Tibial nerve (tissue), 4 donors: Measurements from ENCODE around the gene UMPS.

Source experiments
- CTCF ChIP-seq, 5 experiments: fragments of 200-600 bp in 3 of 5; fragments of 450-650 bp in 2 of 5; sonication (generic) in 3 of 5; IDR thresholded peaks; one replicate each; pipeline ENCODE4 v1.5.1; 2016 to 2019; ENCODE audit warnings: antibody characterized with exemption in 5 of 5, mild to moderate bottlenecking in 3 of 5, moderate library complexity in 2 of 5
- EP300 ChIP-seq, 2 donors: sonication (generic); formaldehyde crosslinking; IDR thresholded peaks; one replicate each; pipeline ENCODE4 v1.6.1; 2017; ENCODE audit warnings: antibody characterized with exemption in 2 of 2, mild to moderate bottlenecking in 1 of 2
- POLR2A ChIP-seq, 2 donors: fragments of 450-650 bp; IDR thresholded peaks; one replicate each; pipeline ENCODE4 v1.6.1; 2017; ENCODE audit warnings: antibody characterized with exemption in 2 of 2, mild to moderate bottlenecking in 2 of 2, moderate library complexity in 2 of 2

DNA sequence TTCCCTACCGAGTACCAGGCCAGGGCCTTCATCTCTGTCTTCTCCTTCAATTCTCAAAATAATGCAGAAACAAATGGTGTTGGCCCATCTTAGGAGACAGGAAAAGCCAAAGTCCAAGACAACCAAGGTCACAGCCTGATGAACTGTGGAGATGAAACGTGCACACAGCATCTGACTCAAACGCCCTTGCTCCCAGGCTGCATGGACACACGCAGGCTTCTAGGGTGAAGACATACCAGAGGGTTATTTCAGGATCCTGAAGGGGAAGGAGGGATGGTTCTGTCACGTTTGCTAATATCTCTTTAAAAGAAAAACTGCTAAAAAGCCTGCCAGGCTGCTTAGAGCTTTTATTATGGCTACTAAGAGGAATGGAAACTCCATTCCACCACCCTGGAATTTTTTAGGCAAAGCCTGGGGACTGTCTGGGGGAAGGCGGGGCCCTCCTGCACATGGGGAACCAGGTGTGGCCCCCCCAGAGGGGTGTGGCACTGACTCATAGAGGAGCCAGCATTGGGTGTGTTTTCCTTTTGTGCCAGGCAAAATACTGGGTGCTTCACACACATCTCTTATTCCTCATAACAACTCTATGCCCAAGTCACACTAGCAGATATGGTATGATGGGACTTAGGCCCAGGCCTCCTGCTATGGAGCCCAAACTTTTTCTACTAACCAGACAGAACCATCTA is 62.9 kb downstream of the UMPS start:
- TF ChIP-seq CTCF (IDR thresholded peaks at IDR 0.05) (no peak), POLR2A (IDR thresholded peaks at IDR 0.05) (no peak), EP300 (IDR thresholded peaks at IDR 0.05) (no peak)
